ENCODE results near the gene PSME2. TPM values are rescaled to one million over a fixed set of nuclear protein-coding genes. Genes with fewer than 3 reads are reported as not detected.
A peak's percentile ranks its signal among the peaks of the same experiment; 100 is the strongest.

The PSME2 gene
- total and polyA plus RNA-seq, 2 of the 13 experiments (the other 11 are each of a cell fraction or from before 2014, with no cell fraction given), result 332 to 716 TPM

DNA sequence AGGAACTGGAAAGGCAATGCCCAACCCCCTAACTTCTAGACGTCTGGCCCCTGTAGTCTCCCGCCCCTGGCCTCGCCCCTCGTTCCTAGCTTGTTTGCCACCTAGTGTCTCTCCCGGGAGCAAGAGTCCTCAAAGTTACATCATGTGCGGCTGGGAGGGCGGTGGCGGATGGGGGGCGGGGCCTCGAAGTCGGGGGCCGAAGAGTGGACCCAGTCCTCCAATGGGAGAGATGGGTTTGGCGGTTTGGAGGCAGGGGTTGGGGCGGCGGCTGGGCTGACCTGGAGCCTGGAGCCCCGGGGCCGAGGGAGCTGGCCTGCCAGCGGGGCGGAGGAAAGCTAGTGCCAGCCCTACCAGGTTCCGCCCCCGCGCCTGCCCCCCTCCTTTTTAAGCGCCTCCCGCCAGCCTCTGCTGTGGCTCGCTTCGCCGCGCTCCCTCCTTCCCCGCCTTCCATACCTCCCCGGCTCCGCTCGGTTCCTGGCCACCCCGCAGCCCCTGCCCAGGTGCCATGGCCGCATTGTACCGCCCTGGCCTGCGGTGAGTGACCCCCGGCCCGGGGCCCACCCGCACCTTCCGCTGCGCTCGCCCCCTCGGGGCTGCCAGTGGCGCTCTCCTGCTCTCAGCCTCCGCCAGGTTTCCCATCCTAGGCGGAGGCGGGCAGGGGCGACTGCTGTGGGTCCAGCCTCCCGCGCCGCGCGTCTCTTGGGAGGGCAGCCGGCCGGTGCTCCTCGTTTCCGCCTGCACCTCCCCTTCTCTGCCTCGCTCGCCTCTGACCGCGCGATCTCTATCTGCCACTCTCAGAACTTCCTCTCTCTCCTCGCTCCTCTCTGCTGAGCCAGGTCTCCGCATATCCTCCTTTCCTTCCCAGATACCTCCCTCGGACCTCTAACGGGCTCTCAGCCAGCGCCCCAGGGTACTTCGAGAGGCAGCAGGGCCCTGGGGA is 52.2 kb downstream of the PSME2 start, which contains the start of gene PCK2 (continued):
- 0 out of 2 replicates have a peak, but pooled peaks have one; percentile 44 for TF ChIP-seq ZNF318 (CRISPR knock-in tag; IDR thresholded peaks at IDR 0.05)
- peak; percentile 7; the same call in 1 of the 2 replicates for TF ChIP-seq RFX5 (IDR thresholded peaks at IDR 0.05; ENCODE audit: low read depth, low read length)
- TF ChIP-seq TFDP1 (CRISPR knock-in tag; IDR thresholded peaks at IDR 0.05; ENCODE audit: borderline replicate concordance), result peak; percentile 76
- TF ChIP-seq SRSF1 (optimal IDR thresholded peaks at IDR 0.05; ENCODE audit: low read depth, low read length), result peak; percentile 89
- TF ChIP-seq GABPA (IDR thresholded peaks at IDR 0.05; ENCODE audit: low read depth, low read length), result no peak
- TF ChIP-seq GABPA (CRISPR knock-in tag; IDR thresholded peaks at IDR 0.05; ENCODE audit: low read depth), result no peak
- TF ChIP-seq GRHL1 (CRISPR knock-in tag; conservative IDR thresholded peaks at IDR 0.05), result no peak
- peak; percentile 98 for TF ChIP-seq ZNF225 (CRISPR knock-in tag; IDR thresholded peaks at IDR 0.05)
- TF ChIP-seq FOSL2 (CRISPR knock-in tag; IDR thresholded peaks at IDR 0.05), result peak; percentile 55
- TF ChIP-seq ZNF704 (CRISPR knock-in tag; IDR thresholded peaks at IDR 0.05; ENCODE audit: borderline replicate concordance), result peak; percentile 93
- peak; percentile 92 for TF ChIP-seq ZFAT (CRISPR knock-in tag; conservative IDR thresholded peaks at IDR 0.05)
- no peak for TF ChIP-seq ZKSCAN1 (IDR thresholded peaks at IDR 0.05; ENCODE audit: low read length)
- TF ChIP-seq ZNF558 (CRISPR knock-in tag; IDR thresholded peaks at IDR 0.05; ENCODE audit: borderline replicate concordance), result no peak
- peak; percentile 100 for TF ChIP-seq POLR2AphosphoS5 (IDR thresholded peaks at IDR 0.05; ENCODE audit: low read depth, low read length)
- TF ChIP-seq ZBTB7A (CRISPR knock-in tag; IDR thresholded peaks at IDR 0.05), result no peak
- no peak for TF ChIP-seq ZNF672 (CRISPR knock-in tag; IDR thresholded peaks at IDR 0.05)
- peak; percentile 97 for TF ChIP-seq ZNF879 (CRISPR knock-in tag; IDR thresholded peaks at IDR 0.05)
